Liver (tissue), 3 donors: ENCODE measurements around the gene RALB.

Experiments used
- RAD21 ChIP-seq, 2 donors: IDR thresholded peaks; 2 replicates each; pipeline ENCODE4 v1.6.1; 2016; ENCODE audit warnings: antibody characterized with exemption in 2 of 2, mild to moderate bottlenecking in 2 of 2
- RXRA ChIP-seq, 2 donors: IDR thresholded peaks; 2 replicates each; pipeline ENCODE4 v1.6.1; 2017 to 2018; ENCODE audit warnings: antibody characterized with exemption in 2 of 2, mild to moderate bottlenecking in 1 of 2
- YY1 ChIP-seq: IDR thresholded peaks from 2 replicates; pipeline ENCODE4 v1.6.1; 2016; ENCODE audit warnings: antibody characterized with exemption, mild to moderate bottlenecking
- TF ChIP-seq, protein P1 (sequence below): fragments of 150-350 bp; IDR thresholded peaks from 2 replicates; pipeline ENCODE4 v1.5.1; 2017; ENCODE audit warnings: improper control_type of control experiment, low read depth, low read length; ENCODE audit not compliant: missing input control
- TF ChIP-seq, protein P2 (sequence below): IDR thresholded peaks from 2 replicates; pipeline ENCODE4 v1.6.1; 2016; ENCODE audit warnings: antibody characterized with exemption, mild to moderate bottlenecking
- donor health status: healthy.
- donor health status: healthy.

DNA sequence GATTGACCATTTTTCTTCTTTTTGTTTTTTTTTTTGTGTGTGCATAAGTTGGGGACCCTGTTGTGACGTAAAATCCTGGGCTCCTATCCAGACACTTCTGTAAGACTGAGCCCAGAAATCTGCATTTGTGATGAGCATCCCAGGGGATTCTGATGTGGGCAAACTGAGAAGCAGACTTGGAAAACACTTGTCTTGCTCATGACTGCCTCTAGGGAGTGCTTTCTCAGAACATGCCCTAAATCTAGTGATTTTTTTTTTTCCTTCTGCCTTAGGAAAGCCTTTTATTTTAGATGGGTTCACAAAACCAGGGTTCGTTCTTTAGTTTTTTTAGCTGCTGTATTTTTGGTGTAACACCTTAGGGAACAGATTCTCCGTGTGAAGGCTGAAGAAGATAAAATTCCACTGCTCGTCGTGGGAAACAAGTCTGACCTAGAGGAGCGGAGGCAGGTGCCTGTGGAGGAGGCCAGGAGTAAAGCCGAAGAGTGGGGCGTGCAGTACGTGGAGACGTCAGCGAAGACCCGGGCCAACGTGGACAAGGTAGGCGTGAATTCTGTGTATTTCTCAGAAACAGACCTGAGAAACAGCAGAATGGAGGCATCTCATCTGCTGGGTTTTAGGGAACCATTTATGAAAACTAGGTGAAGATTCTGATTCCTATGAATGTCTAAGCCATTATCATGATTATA lies 36.7 kb downstream of the RALB start:
- TF ChIP-seq, protein P1, sequence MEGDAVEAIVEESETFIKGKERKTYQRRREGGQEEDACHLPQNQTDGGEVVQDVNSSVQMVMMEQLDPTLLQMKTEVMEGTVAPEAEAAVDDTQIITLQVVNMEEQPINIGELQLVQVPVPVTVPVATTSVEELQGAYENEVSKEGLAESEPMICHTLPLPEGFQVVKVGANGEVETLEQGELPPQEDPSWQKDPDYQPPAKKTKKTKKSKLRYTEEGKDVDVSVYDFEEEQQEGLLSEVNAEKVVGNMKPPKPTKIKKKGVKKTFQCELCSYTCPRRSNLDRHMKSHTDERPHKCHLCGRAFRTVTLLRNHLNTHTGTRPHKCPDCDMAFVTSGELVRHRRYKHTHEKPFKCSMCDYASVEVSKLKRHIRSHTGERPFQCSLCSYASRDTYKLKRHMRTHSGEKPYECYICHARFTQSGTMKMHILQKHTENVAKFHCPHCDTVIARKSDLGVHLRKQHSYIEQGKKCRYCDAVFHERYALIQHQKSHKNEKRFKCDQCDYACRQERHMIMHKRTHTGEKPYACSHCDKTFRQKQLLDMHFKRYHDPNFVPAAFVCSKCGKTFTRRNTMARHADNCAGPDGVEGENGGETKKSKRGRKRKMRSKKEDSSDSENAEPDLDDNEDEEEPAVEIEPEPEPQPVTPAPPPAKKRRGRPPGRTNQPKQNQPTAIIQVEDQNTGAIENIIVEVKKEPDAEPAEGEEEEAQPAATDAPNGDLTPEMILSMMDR, result no peak
- TF ChIP-seq, protein P2, sequence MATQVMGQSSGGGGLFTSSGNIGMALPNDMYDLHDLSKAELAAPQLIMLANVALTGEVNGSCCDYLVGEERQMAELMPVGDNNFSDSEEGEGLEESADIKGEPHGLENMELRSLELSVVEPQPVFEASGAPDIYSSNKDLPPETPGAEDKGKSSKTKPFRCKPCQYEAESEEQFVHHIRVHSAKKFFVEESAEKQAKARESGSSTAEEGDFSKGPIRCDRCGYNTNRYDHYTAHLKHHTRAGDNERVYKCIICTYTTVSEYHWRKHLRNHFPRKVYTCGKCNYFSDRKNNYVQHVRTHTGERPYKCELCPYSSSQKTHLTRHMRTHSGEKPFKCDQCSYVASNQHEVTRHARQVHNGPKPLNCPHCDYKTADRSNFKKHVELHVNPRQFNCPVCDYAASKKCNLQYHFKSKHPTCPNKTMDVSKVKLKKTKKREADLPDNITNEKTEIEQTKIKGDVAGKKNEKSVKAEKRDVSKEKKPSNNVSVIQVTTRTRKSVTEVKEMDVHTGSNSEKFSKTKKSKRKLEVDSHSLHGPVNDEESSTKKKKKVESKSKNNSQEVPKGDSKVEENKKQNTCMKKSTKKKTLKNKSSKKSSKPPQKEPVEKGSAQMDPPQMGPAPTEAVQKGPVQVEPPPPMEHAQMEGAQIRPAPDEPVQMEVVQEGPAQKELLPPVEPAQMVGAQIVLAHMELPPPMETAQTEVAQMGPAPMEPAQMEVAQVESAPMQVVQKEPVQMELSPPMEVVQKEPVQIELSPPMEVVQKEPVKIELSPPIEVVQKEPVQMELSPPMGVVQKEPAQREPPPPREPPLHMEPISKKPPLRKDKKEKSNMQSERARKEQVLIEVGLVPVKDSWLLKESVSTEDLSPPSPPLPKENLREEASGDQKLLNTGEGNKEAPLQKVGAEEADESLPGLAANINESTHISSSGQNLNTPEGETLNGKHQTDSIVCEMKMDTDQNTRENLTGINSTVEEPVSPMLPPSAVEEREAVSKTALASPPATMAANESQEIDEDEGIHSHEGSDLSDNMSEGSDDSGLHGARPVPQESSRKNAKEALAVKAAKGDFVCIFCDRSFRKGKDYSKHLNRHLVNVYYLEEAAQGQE, result no peak
- TF ChIP-seq YY1 (no peak), RXRA (IDR thresholded peaks at IDR 0.05) (no peak), RAD21 (IDR thresholded peaks at IDR 0.05) (no peak)
